ENCODE data around the gene MANEA.

- TF ChIP-seq POLR2AphosphoS5 (IDR thresholded peaks at IDR 0.05; ENCODE audit: low read depth, low read length): no peak
- TF ChIP-seq CTCF (IDR thresholded peaks at IDR 0.05): no peak
- TF ChIP-seq REST (IDR thresholded peaks at IDR 0.05; ENCODE audit: insufficient read depth in 1 of 2, low read depth in 2 of 2, low read length in 1 of 2): no peak
These were observed 71.3 kb downstream of the MANEA start for GRCh38 chr6:95648636-95649035.

Data from Panc1 (cell line).